ENCODE results near the gene SCCPDH. TPM values are rescaled to one million over a fixed set of nuclear protein-coding genes. Genes with fewer than 3 reads are reported as not detected.

The SCCPDH gene
- total and polyA plus RNA-seq, 2 of the 13 experiments (the other 11 are each of a cell fraction or from before 2014, with no cell fraction given) = 36.7 to 62.3 TPM

DNA sequence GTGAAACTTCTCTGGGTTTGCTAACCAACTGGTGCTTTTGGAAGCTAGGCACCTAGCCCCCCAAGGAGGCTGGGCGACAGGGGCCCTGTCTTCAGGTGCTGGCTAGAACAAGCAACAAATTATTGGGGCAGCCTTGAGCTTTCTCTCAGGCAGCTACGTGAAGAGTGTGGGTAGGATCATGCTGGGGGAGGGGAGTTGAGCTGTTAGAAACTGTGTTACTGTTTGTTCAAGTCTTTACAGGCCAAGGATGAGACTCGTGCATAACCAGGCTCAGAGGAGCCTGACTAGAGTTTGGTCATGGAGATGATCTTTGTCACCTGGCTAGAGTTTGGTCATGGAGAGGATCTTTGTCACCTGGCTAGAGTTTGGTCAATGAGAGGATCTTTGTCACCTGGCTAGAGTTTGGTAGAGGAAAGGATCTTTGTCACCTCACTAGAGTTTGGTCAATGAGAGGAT lies 12.6 kb upstream of the SCCPDH start (continued):
- no peak for TF ChIP-seq MIER2 (CRISPR knock-in tag; IDR thresholded peaks at IDR 0.05)
- TF ChIP-seq ELF3 (CRISPR knock-in tag; IDR thresholded peaks at IDR 0.05) = 0 out of 2 replicates have a peak, but pooled peaks have one; percentile 13
- TF ChIP-seq MAFK (conservative IDR thresholded peaks at IDR 0.05 in 1 of 2, IDR thresholded peaks at IDR 0.05 in 1 of 2; ENCODE audit: low read length in 2 of 2) = no peak
- peak; percentile 26; the same call in 1 of the 2 replicates for TF ChIP-seq SOX5 (CRISPR knock-in tag; IDR thresholded peaks at IDR 0.05; ENCODE audit: borderline replicate concordance)
- TF ChIP-seq ZNF274 (CRISPR knock-in tag; IDR thresholded peaks at IDR 0.05) = 0 out of 2 replicates have a peak, but pooled peaks have one; percentile 37
- TF ChIP-seq HDAC2 (CRISPR knock-in tag; IDR thresholded peaks at IDR 0.05) = peak; percentile 54; the same call in 1 of the 2 replicates
- TF ChIP-seq ZNF281 (CRISPR knock-in tag; IDR thresholded peaks at IDR 0.05; ENCODE audit: borderline replicate concordance) = peak; percentile 78; the same call in 1 of the 2 replicates
- TF ChIP-seq HNRNPL (IDR thresholded peaks at IDR 0.05; ENCODE audit: low read depth, low read length) = no peak
- no peak for TF ChIP-seq ZBTB40 (IDR thresholded peaks at IDR 0.05)
- TF ChIP-seq ZBTB40 (CRISPR knock-in tag; IDR thresholded peaks at IDR 0.05) = no peak
- no peak for TF ChIP-seq ZNF556 (CRISPR knock-in tag; IDR thresholded peaks at IDR 0.05; ENCODE audit: borderline replicate concordance)
- TF ChIP-seq, protein P1, sequence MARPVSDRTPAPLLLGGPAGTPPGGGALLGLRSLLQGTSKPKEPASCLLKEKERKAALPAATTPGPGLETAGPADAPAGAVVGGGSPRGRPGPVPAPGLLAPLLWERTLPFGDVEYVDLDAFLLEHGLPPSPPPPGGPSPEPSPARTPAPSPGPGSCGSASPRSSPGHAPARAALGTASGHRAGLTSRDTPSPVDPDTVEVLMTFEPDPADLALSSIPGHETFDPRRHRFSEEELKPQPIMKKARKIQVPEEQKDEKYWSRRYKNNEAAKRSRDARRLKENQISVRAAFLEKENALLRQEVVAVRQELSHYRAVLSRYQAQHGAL (CRISPR knock-in tag; IDR thresholded peaks at IDR 0.05; ENCODE audit: not compliant biosample characterization) = no peak
- TF ChIP-seq ZNF460 (CRISPR knock-in tag; IDR thresholded peaks at IDR 0.05; ENCODE audit: borderline replicate concordance) = no peak
- TF ChIP-seq, protein P2, sequence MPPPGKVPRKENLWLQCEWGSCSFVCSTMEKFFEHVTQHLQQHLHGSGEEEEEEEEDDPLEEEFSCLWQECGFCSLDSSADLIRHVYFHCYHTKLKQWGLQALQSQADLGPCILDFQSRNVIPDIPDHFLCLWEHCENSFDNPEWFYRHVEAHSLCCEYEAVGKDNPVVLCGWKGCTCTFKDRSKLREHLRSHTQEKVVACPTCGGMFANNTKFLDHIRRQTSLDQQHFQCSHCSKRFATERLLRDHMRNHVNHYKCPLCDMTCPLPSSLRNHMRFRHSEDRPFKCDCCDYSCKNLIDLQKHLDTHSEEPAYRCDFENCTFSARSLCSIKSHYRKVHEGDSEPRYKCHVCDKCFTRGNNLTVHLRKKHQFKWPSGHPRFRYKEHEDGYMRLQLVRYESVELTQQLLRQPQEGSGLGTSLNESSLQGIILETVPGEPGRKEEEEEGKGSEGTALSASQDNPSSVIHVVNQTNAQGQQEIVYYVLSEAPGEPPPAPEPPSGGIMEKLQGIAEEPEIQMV (CRISPR knock-in tag; IDR thresholded peaks at IDR 0.05; ENCODE audit: low read depth) = no peak
- no peak for TF ChIP-seq ZNF75D (CRISPR knock-in tag; IDR thresholded peaks at IDR 0.05; ENCODE audit: borderline replicate concordance)

All from HepG2 (cell line).